Measurements from ENCODE around the gene SLC35B3.

DNA sequence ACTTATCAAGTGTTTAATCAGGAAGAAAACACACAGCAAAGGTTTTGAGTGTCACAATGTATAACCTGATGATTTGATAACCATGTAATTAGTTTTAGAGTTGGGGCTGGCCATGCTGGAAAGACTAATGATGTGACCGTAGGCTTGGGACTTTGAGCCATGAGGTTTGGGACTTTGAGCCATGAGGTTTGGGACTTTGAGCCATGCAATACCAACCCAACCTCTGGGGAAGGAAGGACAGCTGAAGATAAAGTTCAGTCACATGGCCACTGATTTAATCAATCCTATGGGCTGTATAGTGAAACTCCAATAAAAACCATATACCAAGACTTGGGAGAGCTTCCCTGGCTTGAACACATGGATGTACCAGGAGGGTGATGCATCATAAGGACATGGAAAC lies 32.8 kb downstream of the SLC35B3 start:
- TF ChIP-seq SUZ12 (IDR thresholded peaks at IDR 0.05) (no peak), FOXM1 (IDR thresholded peaks at IDR 0.05; ENCODE audit: borderline replicate concordance) (no peak), L3MBTL2 (conservative IDR thresholded peaks at IDR 0.05) (no peak), FOXA1 (IDR thresholded peaks at IDR 0.05) (no peak), CTBP1 (IDR thresholded peaks at IDR 0.05; ENCODE audit: borderline replicate concordance) (no peak)
- TF ChIP-seq, protein P1, sequence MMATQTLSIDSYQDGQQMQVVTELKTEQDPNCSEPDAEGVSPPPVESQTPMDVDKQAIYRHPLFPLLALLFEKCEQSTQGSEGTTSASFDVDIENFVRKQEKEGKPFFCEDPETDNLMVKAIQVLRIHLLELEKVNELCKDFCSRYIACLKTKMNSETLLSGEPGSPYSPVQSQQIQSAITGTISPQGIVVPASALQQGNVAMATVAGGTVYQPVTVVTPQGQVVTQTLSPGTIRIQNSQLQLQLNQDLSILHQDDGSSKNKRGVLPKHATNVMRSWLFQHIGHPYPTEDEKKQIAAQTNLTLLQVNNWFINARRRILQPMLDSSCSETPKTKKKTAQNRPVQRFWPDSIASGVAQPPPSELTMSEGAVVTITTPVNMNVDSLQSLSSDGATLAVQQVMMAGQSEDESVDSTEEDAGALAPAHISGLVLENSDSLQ (IDR thresholded peaks at IDR 0.05), result no peak
